GM13976 (cell line): ENCODE data around the gene S1PR3.

Experiments
- DNase-seq: peaks from one replicate; pipeline ENCODE4 v3.0.0; 2012; ENCODE audit warnings: low spot score
- in situ Hi-C: fragments of 300-500 bp; cut with MboI; formaldehyde crosslinking; loops from one replicate; pipeline ENCODE4 v1.12.0; 2022; ENCODE audit warnings: low sequenced_read_pairs, mixed read lengths, inconsistent platforms; ENCODE audit not compliant: unreplicated experiment
- TF ChIP-seq, protein P1 (sequence below): IDR thresholded peaks from 2 replicates; pipeline ENCODE4 v1.5.1; 2012; ENCODE audit warnings: borderline replicate concordance, mild to moderate bottlenecking; ENCODE audit not compliant: insufficient read depth; ENCODE audit errors: extremely low read depth, missing control alignments, control extremely low read depth

Gene S1PR3

DNA sequence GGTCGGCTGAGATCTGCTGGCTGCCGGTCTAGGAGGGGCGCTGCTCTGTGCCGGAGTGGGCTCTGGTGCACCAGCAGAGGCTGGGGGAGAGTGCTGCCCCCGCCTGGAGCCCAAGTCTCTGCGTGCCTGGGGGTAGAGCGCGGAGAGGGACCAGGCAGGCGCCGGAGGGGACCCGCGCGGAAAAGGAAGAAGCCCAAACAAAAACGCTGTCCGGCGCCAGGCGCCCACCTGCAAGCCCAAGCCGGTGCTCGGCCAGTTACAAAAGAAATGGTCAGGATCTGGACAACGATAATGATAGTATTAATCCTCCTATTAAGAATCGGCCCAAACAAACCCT is 571 bp upstream of the S1PR3 start:
- TF ChIP-seq, protein P1, sequence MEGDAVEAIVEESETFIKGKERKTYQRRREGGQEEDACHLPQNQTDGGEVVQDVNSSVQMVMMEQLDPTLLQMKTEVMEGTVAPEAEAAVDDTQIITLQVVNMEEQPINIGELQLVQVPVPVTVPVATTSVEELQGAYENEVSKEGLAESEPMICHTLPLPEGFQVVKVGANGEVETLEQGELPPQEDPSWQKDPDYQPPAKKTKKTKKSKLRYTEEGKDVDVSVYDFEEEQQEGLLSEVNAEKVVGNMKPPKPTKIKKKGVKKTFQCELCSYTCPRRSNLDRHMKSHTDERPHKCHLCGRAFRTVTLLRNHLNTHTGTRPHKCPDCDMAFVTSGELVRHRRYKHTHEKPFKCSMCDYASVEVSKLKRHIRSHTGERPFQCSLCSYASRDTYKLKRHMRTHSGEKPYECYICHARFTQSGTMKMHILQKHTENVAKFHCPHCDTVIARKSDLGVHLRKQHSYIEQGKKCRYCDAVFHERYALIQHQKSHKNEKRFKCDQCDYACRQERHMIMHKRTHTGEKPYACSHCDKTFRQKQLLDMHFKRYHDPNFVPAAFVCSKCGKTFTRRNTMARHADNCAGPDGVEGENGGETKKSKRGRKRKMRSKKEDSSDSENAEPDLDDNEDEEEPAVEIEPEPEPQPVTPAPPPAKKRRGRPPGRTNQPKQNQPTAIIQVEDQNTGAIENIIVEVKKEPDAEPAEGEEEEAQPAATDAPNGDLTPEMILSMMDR, result no peak
- no peak for DNase-seq
- in situ Hi-C loops, result no loop called here

DNA sequence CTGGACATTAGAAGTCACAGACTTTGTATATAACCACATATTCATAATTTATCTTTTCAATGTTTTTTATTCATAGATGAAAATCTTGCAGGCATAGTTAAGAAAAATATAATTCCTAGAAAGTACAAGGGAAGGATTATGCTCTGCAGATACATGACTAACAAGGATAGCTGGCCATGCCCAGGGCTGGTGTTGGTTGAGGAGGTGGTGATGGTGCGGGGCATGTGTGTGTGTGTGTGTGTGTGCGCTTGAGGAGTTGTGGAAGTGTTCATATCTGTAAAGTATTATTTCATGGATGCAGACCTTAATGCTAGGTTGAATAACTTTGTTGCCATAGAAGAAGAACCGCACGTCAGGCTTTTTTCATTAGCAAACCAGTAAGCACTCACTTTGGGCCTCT is 1.3 kb downstream of the S1PR3 start:
- DNase-seq, result no peak
- in situ Hi-C loops, result no loop called here
- TF ChIP-seq, protein P1, result no peak

DNA sequence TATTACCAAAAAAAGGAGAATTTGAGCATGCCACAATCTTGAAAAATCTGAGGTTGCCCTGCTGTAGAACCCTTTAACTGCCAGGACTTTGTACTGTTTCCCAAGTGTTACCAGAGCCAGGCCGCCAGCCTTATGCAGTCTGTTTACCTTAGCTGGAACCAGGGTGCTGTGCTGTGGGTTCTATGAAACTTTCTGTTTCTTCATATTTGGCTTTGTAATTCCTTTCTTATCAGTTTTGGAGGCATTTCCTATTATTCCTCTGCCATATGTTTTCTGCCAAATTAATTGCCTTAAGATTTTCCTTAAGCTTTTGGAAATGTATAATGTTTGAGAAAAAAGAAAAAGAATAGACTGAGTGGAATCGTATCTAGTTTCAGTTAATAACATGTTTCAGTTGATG is 2.1 kb downstream of the S1PR3 start:
- DNase-seq, result no peak
- in situ Hi-C loops, result no loop called here
- TF ChIP-seq, protein P1, result no peak

DNA sequence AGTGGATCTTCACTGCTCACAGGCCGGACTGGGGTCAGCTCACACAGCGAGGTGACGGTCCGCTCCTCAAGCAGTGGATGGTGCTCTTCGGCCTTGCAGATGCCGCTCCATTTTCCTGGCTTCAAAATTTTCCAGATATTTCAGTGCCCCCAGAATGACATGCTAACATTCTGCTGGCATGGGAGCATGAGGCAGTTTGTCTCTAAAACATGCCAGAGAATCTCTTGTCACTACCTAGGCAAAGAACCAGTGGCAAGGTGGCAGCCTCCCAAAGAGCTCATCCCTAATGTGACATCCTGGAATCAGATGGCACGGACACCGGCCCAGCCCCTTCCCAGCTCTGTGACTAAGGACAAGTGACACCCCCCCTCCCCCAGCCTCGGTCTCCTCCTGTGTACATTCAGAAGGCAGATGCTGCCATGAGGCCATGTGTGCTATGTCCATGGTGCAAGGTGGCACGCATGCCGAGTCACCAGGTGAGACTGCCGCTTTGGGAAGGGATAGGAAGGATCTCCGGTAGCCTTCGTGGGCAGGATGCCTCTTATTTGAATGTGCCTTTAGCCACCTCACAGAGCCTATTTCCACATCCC is 2.7 kb downstream of the S1PR3 start:
- in situ Hi-C loops, result no loop called here
- no peak for DNase-seq
- TF ChIP-seq, protein P1, result no peak

DNA sequence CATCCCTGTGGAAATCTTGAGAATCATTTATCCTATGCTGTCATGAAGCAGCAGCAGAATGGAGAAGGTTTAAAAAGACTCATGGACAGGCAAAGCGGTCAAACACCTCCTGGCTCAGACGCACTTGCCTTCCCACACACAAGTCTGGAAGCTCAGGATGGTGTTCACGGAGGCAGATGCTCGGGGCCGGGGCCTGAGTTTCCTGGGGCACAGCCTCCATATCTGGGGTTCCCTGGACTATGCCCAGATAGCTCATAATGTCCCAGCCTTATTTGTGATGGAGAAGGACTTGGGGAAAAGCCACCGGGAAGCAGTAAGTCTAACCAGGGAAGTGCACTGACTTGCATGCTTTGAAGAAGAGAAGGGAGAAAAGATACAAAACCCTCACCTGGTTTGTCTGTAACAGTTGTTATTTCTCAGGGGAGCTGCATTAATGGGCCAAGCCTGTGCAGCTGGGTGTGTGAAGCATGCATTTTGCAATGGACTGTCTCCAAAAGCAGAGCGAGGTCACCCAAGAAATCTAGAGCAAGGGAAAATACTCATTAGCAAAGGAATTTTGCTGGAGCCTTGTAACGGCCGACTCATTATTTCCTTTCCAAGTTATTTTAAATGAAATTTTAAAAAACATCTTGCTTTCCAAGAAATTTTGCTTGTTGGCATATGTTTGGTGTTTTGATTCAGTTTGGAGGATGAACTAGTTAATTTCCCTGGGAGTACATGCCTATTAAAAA is 3.4 kb downstream of the S1PR3 start:
- no peak for DNase-seq
- in situ Hi-C loops, result no loop called here
- TF ChIP-seq, protein P1, result no peak

DNA sequence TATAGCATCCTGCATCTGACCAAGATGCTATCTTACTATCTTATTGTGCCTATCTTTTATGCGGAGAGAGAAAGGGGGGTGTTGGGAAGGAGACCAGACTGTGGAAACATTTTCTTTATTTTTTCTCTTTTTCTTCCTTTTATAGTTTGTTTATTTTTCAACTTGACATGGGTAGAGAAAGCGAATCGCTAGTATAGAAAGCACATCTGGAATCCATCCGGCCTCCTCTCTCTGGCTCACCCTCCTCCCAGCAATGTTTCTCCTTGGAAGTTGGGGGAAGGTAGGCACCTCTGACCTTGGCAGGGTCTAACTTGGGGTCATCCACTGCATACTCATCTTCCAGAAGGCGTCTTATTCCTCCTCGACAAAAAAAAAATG is 3.9 kb downstream of the S1PR3 start:
- TF ChIP-seq, protein P1, result no peak
- in situ Hi-C loops, result no loop called here
- no peak for DNase-seq
